Measurements from ENCODE around the gene NFAT5. TPM values are rescaled to one million over a fixed set of nuclear protein-coding genes. Genes with fewer than 3 reads are reported as not detected.

NFAT5 gene
- total and polyA plus RNA-seq, 9 of the 15 experiments (the other 6 are each of a cell fraction or from before 2014, with no cell fraction given), result 0.78 to 20.5 (median 12.4) TPM

- TF ChIP-seq STAT6 (CRISPR knock-in tag; IDR thresholded peaks at IDR 0.05) (no peak), TAF7 (tag; IDR thresholded peaks at IDR 0.05) (peak; percentile 46; the same call in 1 of the 2 replicates), ZNF175 (CRISPR knock-in tag; IDR thresholded peaks at IDR 0.05; ENCODE audit: low read depth) (no peak), U2AF1 (optimal IDR thresholded peaks at IDR 0.05; ENCODE audit: low read depth, low read length) (no peak), ZNF589 (CRISPR knock-in tag; IDR thresholded peaks at IDR 0.05; ENCODE audit: low read depth) (peak; percentile 54; the same call in 1 of the 2 replicates), DIDO1 (tag; IDR thresholded peaks at IDR 0.05; ENCODE audit: low read depth) (no peak), MAX (CRISPR knock-in tag; IDR thresholded peaks at IDR 0.05) (no peak), PRPF4 (IDR thresholded peaks at IDR 0.05; ENCODE audit: insufficient read depth, low read depth, low read length, poor library complexity, severe bottlenecking) (no peak), SMARCA4 (IDR thresholded peaks at IDR 0.05) (peak; percentile 43; the same call in 1 of the 2 replicates), NRF1 (conservative IDR thresholded peaks at IDR 0.05 in 1 of 2, IDR thresholded peaks at IDR 0.05 in 1 of 2) (0 out of 4 replicates have a peak, but pooled peaks of 1 of the 2 experiments have one; percentile 13), ZBTB33 (CRISPR knock-in tag; IDR thresholded peaks at IDR 0.05) (no peak), ZBTB17 (CRISPR knock-in tag; IDR thresholded peaks at IDR 0.05) (no peak), ZC3H4 (CRISPR knock-in tag; IDR thresholded peaks at IDR 0.05; ENCODE audit: borderline replicate concordance) (no peak), ZBTB43 (CRISPR knock-in tag; IDR thresholded peaks at IDR 0.05) (peak; percentile 68; the same call in 1 of the 2 replicates), XRCC4 (IDR thresholded peaks at IDR 0.05; ENCODE audit: extremely low read depth, insufficient read depth, insufficient read length) (no peak), MLLT1 (IDR thresholded peaks at IDR 0.05) (peak; percentile 28 to 56; a peak in 2 of 4 replicates), KLF13 (tag; IDR thresholded peaks at IDR 0.05; ENCODE audit: borderline replicate concordance, low read depth) (no peak), HNRNPH1 (optimal IDR thresholded peaks at IDR 0.05; ENCODE audit: low read depth, low read length) (no peak), HMG20B (CRISPR knock-in tag; IDR thresholded peaks at IDR 0.05) (no peak)
Measured at GRCh38 chr16:69725480-69726312, 159.9 kb downstream of the NFAT5 start (continued).

Measured in K562 (cell line).